AG04449 (cell line): ENCODE data around the gene PTPRM.

Source experiments
- CTCF ChIA-PET: fragments of 350-600 bp; formaldehyde crosslinking; extraction: SDS; loops from one replicate; lab custom pipeline; 2021; ENCODE audit warnings: antibody characterized with exemption; lab: Yijun Ruan, JAX
- POLR2A ChIA-PET: fragments of 400-600, 350-600 bp; formaldehyde crosslinking; extraction: SDS; loops from one replicate; lab custom pipeline; 2020; ENCODE audit warnings: antibody characterized with exemption, inconsistent platforms; lab: Yijun Ruan, JAX
- DNase-seq: peaks from one replicate; pipeline ENCODE4 v3.0.0-alpha.2; 2010; ENCODE audit warnings: low read depth, low spot score
- H3K4me3 ChIP-seq: 2 replicates; pipeline ENCODE4 v1.5.1; 2011; ENCODE audit warnings: low read depth, mild to moderate bottlenecking, control low read depth, low read length
- CTCF ChIP-seq: IDR thresholded peaks from one replicate; pipeline ENCODE4 v1.5.1; 2011; ENCODE audit warnings: mild to moderate bottlenecking, moderate library complexity, low read length, control low read depth, inconsistent platforms; ENCODE audit not compliant: insufficient read depth; ENCODE audit errors: missing control alignments

Gene PTPRM

GRCh38 chr18:7579176-7579917 lies 12.2 kb downstream of the PTPRM start:
- POLR2A ChIA-PET, result interaction anchor here (1.0 kb wide), 1 partner anchor 12 kb away, joined by 3 read pairs; the partner anchor contains the start of gene PTPRM
- CTCF ChIA-PET, result interaction anchor here (0.7 to 6.8 kb wide), 3 partner anchors 11 to 35 kb away, joined by 3 to 49 read pairs (median 3); partner anchors contain the start of gene PTPRM
- TF ChIP-seq CTCF, result no peak
- H3K4me3 ChIP-seq, result no peak overlapping the region
- DNase-seq, result no peak

- H3K4me3 ChIP-seq, result no peak overlapping the region
- ChIA-PET POLR2A (no interaction called here), CTCF (interaction anchor here (0.7 to 6.8 kb wide), 3 partner anchors 11 to 34 kb away, joined by 3 to 49 read pairs (median 3); partner anchors contain the start of gene PTPRM)
- DNase-seq, result no peak
- no peak for TF ChIP-seq CTCF
Observed at GRCh38 chr18:7579918-7580542, 12.9 kb downstream of the PTPRM start.

GRCh38 chr18:7584646-7585275 lies 17.6 kb downstream of the PTPRM start:
- CTCF ChIA-PET, result no interaction called here
- no peak for TF ChIP-seq CTCF
- POLR2A ChIA-PET, result no interaction called here
- no peak overlapping the region for H3K4me3 ChIP-seq
- DNase-seq, result no peak

- no peak for DNase-seq
- ChIA-PET POLR2A (no interaction called here), CTCF (interaction anchor here (6.9 kb wide), 1 partner anchor 17 kb away, joined by 32 read pairs; the partner anchor contains the start of gene PTPRM)
- no peak for TF ChIP-seq CTCF
- H3K4me3 ChIP-seq, result no peak overlapping the region
Observed at GRCh38 chr18:7585276-7585670, 18.2 kb downstream of the PTPRM start.

GRCh38 chr18:7586379-7586778 lies 19.3 kb downstream of the PTPRM start:
- TF ChIP-seq CTCF, result no peak
- H3K4me3 ChIP-seq, result no peak overlapping the region
- DNase-seq, result no peak
- POLR2A ChIA-PET, result no interaction called here
- CTCF ChIA-PET, result interaction anchor here (1.4 to 6.9 kb wide), 2 partner anchors 10 to 18 kb away, joined by 3 to 32 read pairs; partner anchors contain the start of gene PTPRM
